HepG2 (cell line): Measurements from ENCODE around the gene RHBDF2. TPM values are rescaled to one million over a fixed set of nuclear protein-coding genes. Genes with fewer than 3 reads are reported as not detected.

Source experiments
- DNMT3B ChIP-seq: conservative IDR thresholded peaks from 2 replicates; pipeline ENCODE4 v1.6.1; 2016; ENCODE audit warnings: missing biosample characterization, control low read depth
- E2F1 ChIP-seq: sonication (generic); formaldehyde crosslinking; IDR thresholded peaks from 2 replicates; pipeline ENCODE4 v1.5.0; 2020; ENCODE audit warnings: missing genetic modification reagents
- FIP1L1 ChIP-seq: fragments of 200-400 bp; formaldehyde crosslinking; IDR thresholded peaks from 2 replicates; pipeline ENCODE4 v1.6.1; 2018; ENCODE audit warnings: low read depth, mild to moderate bottlenecking, low read length, moderate library complexity, borderline replicate concordance; ENCODE audit not compliant: insufficient read depth
- KDM5A ChIP-seq: fragments of 200-600 bp; sonication (generic); IDR thresholded peaks from 2 replicates; pipeline ENCODE4 v1.7.0; 2018; ENCODE audit warnings: antibody characterized with exemption, mild to moderate bottlenecking, low read length, borderline replicate concordance
- KLF16 ChIP-seq, 2 experiments: sonication (generic) in 1 of 2; formaldehyde crosslinking in 1 of 2; IDR thresholded peaks; 2 replicates each; pipeline versions ENCODE4 v1.6.1 to v1.8.0; 2016 to 2023; ENCODE audit warnings: missing genetic modification reagents in 2 of 2, missing compliant biosample characterization in 1 of 2
- MAZ ChIP-seq, 2 experiments: sonication (generic) in 1 of 2; formaldehyde crosslinking in 1 of 2; IDR thresholded peaks; 2 replicates each; pipeline versions ENCODE4 v1.5.0 to v1.6.1; 2012 to 2020; ENCODE audit warnings: low read depth in 2 of 2, mild to moderate bottlenecking in 2 of 2, borderline replicate concordance in 1 of 2, improper control_type of control experiment in 1 of 2, low read length in 1 of 2, missing genetic modification reagents in 1 of 2, moderate library complexity in 1 of 2
- NBN ChIP-seq: fragments of 450-650 bp; conservative IDR thresholded peaks from 2 replicates; pipeline ENCODE4 v1.6.1; 2017
- NR2F6 ChIP-seq, 2 experiments: IDR thresholded peaks; 2 replicates each; pipeline ENCODE4 v1.6.1; 2016; ENCODE audit warnings: antibody characterized with exemption in 1 of 2, mild to moderate bottlenecking in 1 of 2
- POLR2G ChIP-seq: fragments of 200-400 bp; formaldehyde crosslinking; IDR thresholded peaks from 2 replicates; pipeline ENCODE4 v1.6.1; 2018; ENCODE audit warnings: mild to moderate bottlenecking, low read depth, low read length, moderate library complexity
- REPIN1 ChIP-seq: sonication (generic); formaldehyde crosslinking; IDR thresholded peaks from 2 replicates; pipeline ENCODE4 v1.8.0; 2022; ENCODE audit warnings: missing genetic modification reagents, low read depth, mild to moderate bottlenecking, borderline replicate concordance
- SMARCC2 ChIP-seq: fragments of 450-650 bp; IDR thresholded peaks from 2 replicates; pipeline ENCODE4 v1.6.1; 2017; ENCODE audit warnings: antibody characterized with exemption, mild to moderate bottlenecking
- SSRP1 ChIP-seq: IDR thresholded peaks from 2 replicates; pipeline ENCODE4 v1.6.1; 2016; ENCODE audit warnings: control low read depth
- ZBTB4 ChIP-seq: sonication (generic); formaldehyde crosslinking; IDR thresholded peaks from 2 replicates; pipeline ENCODE4 v1.4.0; 2020; ENCODE audit warnings: missing genetic modification reagents, mild to moderate bottlenecking, borderline replicate concordance
- ZNF234 ChIP-seq: sonication (generic); formaldehyde crosslinking; conservative IDR thresholded peaks from 2 replicates; pipeline ENCODE4 v1.5.1; 2020; ENCODE audit warnings: mild to moderate bottlenecking, missing genetic modification reagents
- ZNF275 ChIP-seq: sonication (generic); formaldehyde crosslinking; IDR thresholded peaks from 2 replicates; pipeline ENCODE4 v1.8.0; 2022; ENCODE audit warnings: missing genetic modification reagents, mild to moderate bottlenecking, inconsistent platforms, borderline replicate concordance
- ZNF326 ChIP-seq: sonication (generic); formaldehyde crosslinking; IDR thresholded peaks from 2 replicates; pipeline ENCODE4 v1.4.0; 2020; ENCODE audit warnings: missing genetic modification reagents, borderline replicate concordance
- ZNF570 ChIP-seq: sonication (generic); formaldehyde crosslinking; IDR thresholded peaks from 2 replicates; pipeline ENCODE4 v1.4.0; 2020; ENCODE audit warnings: mild to moderate bottlenecking, missing genetic modification reagents, borderline replicate concordance
- ZNF691 ChIP-seq: sonication (generic); formaldehyde crosslinking; IDR thresholded peaks from 2 replicates; pipeline ENCODE4 v1.4.0; 2020; ENCODE audit warnings: missing genetic modification reagents, low read depth, mild to moderate bottlenecking, borderline replicate concordance
- ZUFSP ChIP-seq: sonication (generic); formaldehyde crosslinking; IDR thresholded peaks from 2 replicates; pipeline ENCODE4 v1.9.0; 2021; ENCODE audit warnings: missing genetic modification reagents, mild to moderate bottlenecking, borderline replicate concordance
- polyA plus RNA-seq, 8 experiments: library from polyadenylated mRNA; depleted of rRNA in 3 of 8; stranded (reverse) in 7 of 8; unstranded in 1 of 8; fragments of >200 nt; fragmentation: Illumina TruSeq in 4 of 8; extraction: Trizol in 4 of 8; gene quantifications; 2 replicates each; pipeline versions ENCODE4 v1.2.1 to v1.2.3, GENCODE V29; 2011 to 2016; ENCODE audit warnings: low read depth in 4 of 8, missing spikeins in 1 of 8, mixed read lengths in 1 of 8; ENCODE audit not compliant: insufficient read depth in 1 of 8
- total RNA-seq, 5 experiments: library from RNA; depleted of rRNA; stranded (reverse); fragments of >200 nt; fragmentation: Illumina TruSeq; extraction: Trizol; gene quantifications; 2 replicates each; pipeline ENCODE4 v1.2.3, GENCODE V29; 2016; ENCODE audit warnings: low read depth in 1 of 5

RHBDF2 gene
- total and polyA plus RNA-seq, 2 of the 13 experiments (the other 11 are each of a cell fraction or from before 2014, with no cell fraction given): 7.8 to 24.2 TPM

- TF ChIP-seq ZBTB4 (no peak), E2F1 (CRISPR knock-in tag) (no peak), DNMT3B (peak; percentile 91; the same call in 1 of the 2 replicates), REPIN1 (CRISPR knock-in tag) (no peak), ZNF326 (CRISPR knock-in tag) (peak; percentile 11; the same call in 1 of the 2 replicates), ZNF234 (CRISPR knock-in tag) (no peak), KLF16 (CRISPR knock-in tag; IDR thresholded peaks at IDR 0.05) (peak in 1 of 2 experiments; percentile 89; a peak in 2 of 4 replicates), NBN (no peak), SSRP1 (CRISPR knock-in tag) (no peak; the same call in 1 of the 2 replicates), SMARCC2 (peak; percentile 33; the same call in 1 of the 2 replicates), ZNF275 (0 out of 2 replicates have a peak, but pooled peaks have one; percentile 17), ZUFSP (CRISPR knock-in tag) (no peak), ZNF691 (CRISPR knock-in tag) (peak; percentile 62; the same call in 1 of the 2 replicates), POLR2G (peak; percentile 46; the same call in 1 of the 2 replicates), FIP1L1 (no peak), MAZ (IDR thresholded peaks at IDR 0.05; ENCODE audit: borderline replicate concordance, low read depth, low read length) (peak; percentile 89), MAZ (CRISPR knock-in tag; IDR thresholded peaks at IDR 0.05; ENCODE audit: low read depth) (peak; percentile 87), KDM5A (no peak), ZNF570 (CRISPR knock-in tag) (no peak), NR2F6 (IDR thresholded peaks at IDR 0.05) (peak; percentile 82), NR2F6 (CRISPR knock-in tag; IDR thresholded peaks at IDR 0.05) (peak; percentile 81)
Observed at GRCh38 chr17:76499267-76499667, 2.0 kb downstream of the RHBDF2 start (continued).
